ENCODE results near the gene GATM. TPM values are rescaled to one million over a fixed set of nuclear protein-coding genes. Genes with fewer than 3 reads are reported as not detected.
A peak's percentile ranks its signal among the peaks of the same experiment; 100 is the strongest.
"Not testable (repeated sequence)": the region's sequence is repeated elsewhere in the genome, so short reads cannot be mapped to it uniquely, and the experiment has no call there.

Gene GATM
- total RNA-seq, 8 experiments from 2014 or later: 1.4 to 69.2 (median 16.3) TPM

- Histone ChIP-seq H3K27ac (no peak overlapping the region), H3K4me1 (replicated peaks in 1 of 2) (no peaks in the 10 kb centered on the region), H3K4me3 (no peak overlapping the region)
- ATAC-seq (replicated peaks in 6 of 8): no peak
- WGBS, 10 experiments: 50 to 100% (median 91%) methylated on average over 1 to 2 of the region's 2 CpGs; no CpG with 5 or more reads in 4 of the 10 experiments
- in situ Hi-C loops (cut with MboI; ENCODE audit: low pct_unique_long_range_greater_than_20kb in 2 of 9, low sequenced_read_pairs in 9 of 9, unreplicated experiment in 9 of 9): loop anchor here in 5 of 9 experiments (25.0 kb wide), 3 partner anchors 172 to 222 kb away; partner anchors contain the start of gene SHF (in 1 of the 5)
Measured at GRCh38 chr15:45384700-45385099, 6.4 kb upstream of the GATM start.

GRCh38 chr15:45378913-45379262, 544 bp upstream of the GATM start:
- in situ Hi-C loops (cut with MboI; ENCODE audit: low pct_unique_long_range_greater_than_20kb in 2 of 9, low sequenced_read_pairs in 9 of 9, unreplicated experiment in 9 of 9): loop anchor here in 5 of 9 experiments (25.0 kb wide), 3 partner anchors 167 to 217 kb away; partner anchors contain the start of gene SHF (in 1 of the 5)

GRCh38 chr15:45377609-45378148, 665 bp downstream of the GATM start:
- Histone ChIP-seq H3K4me3 (peak overlapping the region; percentile 47 to 60 (median 53)), H3K4me1 (replicated peaks in 1 of 2) (no peaks in the 10 kb centered on the region), H3K27ac (peak overlapping the region; percentile 68 to 71)
- peak; percentile 30 to 50 (median 44) for ATAC-seq (replicated peaks in 6 of 8)
- 3 to 24% (median 6%) methylated on average over 3 to 14 of the region's 32 CpGs; no CpG with 5 or more reads in 3 of the 10 experiments for WGBS, 10 experiments
- in situ Hi-C loops (cut with MboI; ENCODE audit: low pct_unique_long_range_greater_than_20kb in 2 of 9, low sequenced_read_pairs in 9 of 9, unreplicated experiment in 9 of 9): loop anchor here in 5 of 9 experiments (25.0 kb wide), 3 partner anchors 165 to 215 kb away; partner anchors contain the start of gene SHF (in 1 of the 5)

More at GRCh38 chr15:45378913-45379262, 544 bp upstream of the GATM start:
- no peak for ATAC-seq (replicated peaks in 6 of 8)
- no peak overlapping the region for H3K27ac ChIP-seq
- H3K4me3 ChIP-seq: peak overlapping the region; percentile 47 to 60 (median 53)
- 20 to 80% (median 49%) methylated on average over 1 to 11 of the region's 11 CpGs; no CpG with 5 or more reads in 3 of the 10 experiments for WGBS, 10 experiments
- H3K4me1 ChIP-seq (replicated peaks in 1 of 2): no peaks in the 10 kb centered on the region

- ATAC-seq (replicated peaks in 6 of 8): no peak
- peaks cover 0 to 3% of the 10 kb centered on the region in 2 donors for H3K4me1 ChIP-seq (replicated peaks in 1 of 2)
- H3K4me3 ChIP-seq: peak overlapping the region; percentile 47 to 60 (median 53)
- no peak overlapping the region for H3K27ac ChIP-seq
- WGBS, 10 experiments: 17 to 96% (median 69%) methylated on average over 1 to 5 of the region's 5 CpGs
- in situ Hi-C loops (cut with MboI; ENCODE audit: low pct_unique_long_range_greater_than_20kb in 2 of 9, low sequenced_read_pairs in 9 of 9, unreplicated experiment in 9 of 9): loop anchor here in 5 of 9 experiments (25.0 kb wide), 3 partner anchors 165 to 215 kb away; partner anchors contain the start of gene SHF (in 1 of the 5)
Measured at GRCh38 chr15:45376967-45377608, 1.3 kb downstream of the GATM start.

GRCh38 chr15:45376300-45376928, 1.9 kb downstream of the GATM start:
- ATAC-seq (replicated peaks in 6 of 8): no peak
- in situ Hi-C loops (cut with MboI; ENCODE audit: low pct_unique_long_range_greater_than_20kb in 2 of 9, low sequenced_read_pairs in 9 of 9, unreplicated experiment in 9 of 9): loop anchor here in 5 of 9 experiments (25.0 kb wide), 3 partner anchors 164 to 214 kb away; partner anchors contain the start of gene SHF (in 1 of the 5)
- Histone ChIP-seq H3K4me3 (no peak overlapping the region), H3K4me1 (replicated peaks in 1 of 2) (peaks cover 0 to 3% of the 10 kb centered on the region in 2 donors), H3K27ac (no peak overlapping the region)
- WGBS, 10 experiments: 47 to 100% (median 69%) methylated on average over 1 to 10 of the region's 11 CpGs; no CpG with 5 or more reads in 2 of the 10 experiments

GRCh38 chr15:45375836-45376235, 2.5 kb downstream of the GATM start:
- no peak overlapping the region for H3K27ac ChIP-seq
- no peak overlapping the region for H3K4me3 ChIP-seq
- in situ Hi-C loops (cut with MboI; ENCODE audit: low pct_unique_long_range_greater_than_20kb in 2 of 9, low sequenced_read_pairs in 9 of 9, unreplicated experiment in 9 of 9): loop anchor here in 5 of 9 experiments (25.0 kb wide), 3 partner anchors 164 to 214 kb away; partner anchors contain the start of gene SHF (in 1 of the 5)
- peaks cover 0 to 3% of the 10 kb centered on the region in 2 donors for H3K4me1 ChIP-seq (replicated peaks in 1 of 2)
- ATAC-seq (replicated peaks in 6 of 8): no peak
- 0 to 100% (median 82%) methylated on average over 1 to 3 of the region's 3 CpGs; no CpG with 5 or more reads in 3 of the 10 experiments for WGBS, 10 experiments

GRCh38 chr15:45373976-45374375, 4.4 kb downstream of the GATM start:
- no peak overlapping the region for H3K4me3 ChIP-seq
- H3K27ac ChIP-seq: no peak overlapping the region
- peaks cover 0 to 3% of the 10 kb centered on the region in 2 donors for H3K4me1 ChIP-seq (replicated peaks in 1 of 2)
- WGBS, 10 experiments: 34 to 100% (median 91%) methylated on average over 2 of the region's 2 CpGs; no CpG with 5 or more reads in 1 of the 10 experiments
- no peak for ATAC-seq (replicated peaks in 6 of 8)
- in situ Hi-C loops (cut with MboI; ENCODE audit: low pct_unique_long_range_greater_than_20kb in 2 of 9, low sequenced_read_pairs in 9 of 9, unreplicated experiment in 9 of 9): no loop called here

- in situ Hi-C loops (cut with MboI; ENCODE audit: low pct_unique_long_range_greater_than_20kb in 2 of 9, low sequenced_read_pairs in 9 of 9, unreplicated experiment in 9 of 9): no loop called here
- H3K4me3 ChIP-seq: no peak overlapping the region
Measured at GRCh38 chr15:45372041-45372995, 6.0 kb downstream of the GATM start.

GRCh38 chr15:45371546-45371945, 6.8 kb downstream of the GATM start:
- H3K4me1 ChIP-seq (replicated peaks in 1 of 2): peaks cover 0 to 3% of the 10 kb centered on the region in 2 donors
- WGBS, 10 experiments: 17 to 100% (median 86%) methylated on average over 1 of the region's 1 CpG; no CpG with 5 or more reads in 1 of the 10 experiments
- no peak for ATAC-seq (replicated peaks in 6 of 8)
- in situ Hi-C loops (cut with MboI; ENCODE audit: low pct_unique_long_range_greater_than_20kb in 2 of 9, low sequenced_read_pairs in 9 of 9, unreplicated experiment in 9 of 9): no loop called here
- H3K4me3 ChIP-seq: no peak overlapping the region
- no peak overlapping the region for H3K27ac ChIP-seq

More at GRCh38 chr15:45372041-45372995, 6.0 kb downstream of the GATM start:
- ATAC-seq (replicated peaks in 6 of 8): peak in 3 of 8 experiments; percentile 65 to 98 (median 88)
- H3K27ac ChIP-seq: no peak overlapping the region
- 29 to 76% (median 57%) methylated on average over 4 to 7 of the region's 7 CpGs for WGBS, 10 experiments
- peaks cover 0 to 3% of the 10 kb centered on the region in 2 donors for H3K4me1 ChIP-seq (replicated peaks in 1 of 2)

- H3K4me1 ChIP-seq (replicated peaks in 1 of 2); H3K27ac ChIP-seq; ATAC-seq (replicated peaks in 6 of 8); in situ Hi-C loops (cut with MboI; ENCODE audit: low pct_unique_long_range_greater_than_20kb in 2 of 9, low sequenced_read_pairs in 9 of 9, unreplicated experiment in 9 of 9); H3K4me3 ChIP-seq: not testable (repeated sequence)
- 35 to 100% (median 87%) methylated on average over 1 to 4 of the region's 4 CpGs; no CpG with 5 or more reads in 2 of the 10 experiments for WGBS, 10 experiments
Measured at GRCh38 chr15:45370042-45370441, 8.3 kb downstream of the GATM start.

GRCh38 chr15:45367222-45367621, 11.1 kb downstream of the GATM start:
- H3K4me3 ChIP-seq; H3K27ac ChIP-seq; H3K4me1 ChIP-seq (replicated peaks in 1 of 2); ATAC-seq (replicated peaks in 6 of 8); in situ Hi-C loops (cut with MboI; ENCODE audit: low pct_unique_long_range_greater_than_20kb in 2 of 9, low sequenced_read_pairs in 9 of 9, unreplicated experiment in 9 of 9): not testable (repeated sequence)
- 0 to 100% (median 67%) methylated on average over 1 to 5 of the region's 7 CpGs; no CpG with 5 or more reads in 1 of the 10 experiments for WGBS, 10 experiments

GRCh38 chr15:45364271-45364670, 14.1 kb downstream of the GATM start:
- Histone ChIP-seq H3K27ac (no peak overlapping the region), H3K4me3 (no peak overlapping the region), H3K4me1 (replicated peaks in 1 of 2) (no peaks in the 10 kb centered on the region)
- WGBS, 10 experiments: 40 to 100% (median 95%) methylated on average over 1 of the region's 1 CpG; no CpG with 5 or more reads in 2 of the 10 experiments
- ATAC-seq (replicated peaks in 6 of 8): no peak
- in situ Hi-C loops (cut with MboI; ENCODE audit: low pct_unique_long_range_greater_than_20kb in 2 of 9, low sequenced_read_pairs in 9 of 9, unreplicated experiment in 9 of 9): no loop called here

Measured in motor neuron (in vitro differentiated cells).